GM12873 (cell line): ENCODE measurements around the gene PRAC1.

Experiments used
- TF ChIP-seq, protein P1 (sequence below): IDR thresholded peaks from 2 replicates; pipeline ENCODE4 v1.5.1; 2012; ENCODE audit warnings: low read depth, mild to moderate bottlenecking, moderate library complexity, low read length, control low read depth; ENCODE audit not compliant: insufficient read depth; ENCODE audit errors: missing control alignments

The PRAC1 gene

DNA sequence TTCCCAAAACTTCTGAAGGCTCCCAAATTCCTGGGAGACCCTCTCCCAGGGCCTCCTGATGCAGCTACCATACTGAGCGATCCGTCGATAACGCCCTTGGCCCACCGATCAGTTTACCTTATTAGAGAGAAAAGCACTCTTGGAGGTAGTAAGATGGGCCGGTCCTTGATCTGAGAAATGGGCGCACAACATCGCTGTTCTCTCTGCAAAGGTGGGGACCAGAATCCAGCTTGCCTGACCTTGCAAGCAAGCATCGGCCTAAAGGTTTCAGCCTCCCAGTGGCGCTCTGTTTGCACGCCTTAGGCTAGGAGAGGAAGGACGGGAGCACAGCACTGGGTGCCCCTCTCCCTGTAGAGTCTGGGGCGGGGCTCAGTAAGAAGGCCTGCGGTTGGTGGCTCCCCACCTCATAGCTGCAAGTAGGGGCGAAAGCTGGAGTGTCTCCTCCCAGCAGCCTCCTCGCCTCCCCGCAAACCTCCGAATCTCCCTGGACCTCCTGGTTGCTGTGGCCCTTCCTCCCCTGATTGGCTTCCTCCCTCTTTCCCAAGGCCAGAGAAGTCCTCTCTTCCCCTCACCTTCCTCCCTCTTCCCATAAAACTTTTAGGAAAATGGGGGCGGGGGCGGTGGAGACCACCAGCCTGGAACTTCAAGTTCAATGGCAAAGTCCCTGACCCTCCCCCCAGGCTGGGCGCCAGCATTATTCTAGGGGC lies at the start of gene PRAC1:
Gene PRAC1 (minus strand): TSS at position 318 of the 707 bp plus-strand sequence. CDS start 126 bp downstream, at position 192.
- TF ChIP-seq, protein P1, sequence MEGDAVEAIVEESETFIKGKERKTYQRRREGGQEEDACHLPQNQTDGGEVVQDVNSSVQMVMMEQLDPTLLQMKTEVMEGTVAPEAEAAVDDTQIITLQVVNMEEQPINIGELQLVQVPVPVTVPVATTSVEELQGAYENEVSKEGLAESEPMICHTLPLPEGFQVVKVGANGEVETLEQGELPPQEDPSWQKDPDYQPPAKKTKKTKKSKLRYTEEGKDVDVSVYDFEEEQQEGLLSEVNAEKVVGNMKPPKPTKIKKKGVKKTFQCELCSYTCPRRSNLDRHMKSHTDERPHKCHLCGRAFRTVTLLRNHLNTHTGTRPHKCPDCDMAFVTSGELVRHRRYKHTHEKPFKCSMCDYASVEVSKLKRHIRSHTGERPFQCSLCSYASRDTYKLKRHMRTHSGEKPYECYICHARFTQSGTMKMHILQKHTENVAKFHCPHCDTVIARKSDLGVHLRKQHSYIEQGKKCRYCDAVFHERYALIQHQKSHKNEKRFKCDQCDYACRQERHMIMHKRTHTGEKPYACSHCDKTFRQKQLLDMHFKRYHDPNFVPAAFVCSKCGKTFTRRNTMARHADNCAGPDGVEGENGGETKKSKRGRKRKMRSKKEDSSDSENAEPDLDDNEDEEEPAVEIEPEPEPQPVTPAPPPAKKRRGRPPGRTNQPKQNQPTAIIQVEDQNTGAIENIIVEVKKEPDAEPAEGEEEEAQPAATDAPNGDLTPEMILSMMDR: no peak

DNA sequence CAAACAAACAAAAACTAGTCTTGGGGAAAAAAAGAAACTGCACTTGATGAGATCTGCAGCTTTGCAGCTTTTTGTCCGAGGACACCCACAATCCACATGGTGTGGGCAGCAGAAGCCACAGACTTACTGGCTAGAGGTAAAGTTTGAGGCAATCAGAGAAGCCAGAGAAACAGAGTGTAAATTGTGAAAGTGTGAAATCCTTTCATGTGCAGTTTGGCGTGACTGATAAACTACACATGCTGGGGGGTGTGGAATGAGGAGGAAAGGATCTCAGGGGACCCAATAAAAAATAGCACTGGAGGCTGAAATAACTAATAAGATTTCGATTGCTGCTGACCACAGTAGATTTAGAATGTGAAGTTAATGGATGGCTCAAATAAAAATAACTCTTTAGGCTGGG lies 48.6 kb upstream of the PRAC1 start:
- TF ChIP-seq, protein P1: no peak

DNA sequence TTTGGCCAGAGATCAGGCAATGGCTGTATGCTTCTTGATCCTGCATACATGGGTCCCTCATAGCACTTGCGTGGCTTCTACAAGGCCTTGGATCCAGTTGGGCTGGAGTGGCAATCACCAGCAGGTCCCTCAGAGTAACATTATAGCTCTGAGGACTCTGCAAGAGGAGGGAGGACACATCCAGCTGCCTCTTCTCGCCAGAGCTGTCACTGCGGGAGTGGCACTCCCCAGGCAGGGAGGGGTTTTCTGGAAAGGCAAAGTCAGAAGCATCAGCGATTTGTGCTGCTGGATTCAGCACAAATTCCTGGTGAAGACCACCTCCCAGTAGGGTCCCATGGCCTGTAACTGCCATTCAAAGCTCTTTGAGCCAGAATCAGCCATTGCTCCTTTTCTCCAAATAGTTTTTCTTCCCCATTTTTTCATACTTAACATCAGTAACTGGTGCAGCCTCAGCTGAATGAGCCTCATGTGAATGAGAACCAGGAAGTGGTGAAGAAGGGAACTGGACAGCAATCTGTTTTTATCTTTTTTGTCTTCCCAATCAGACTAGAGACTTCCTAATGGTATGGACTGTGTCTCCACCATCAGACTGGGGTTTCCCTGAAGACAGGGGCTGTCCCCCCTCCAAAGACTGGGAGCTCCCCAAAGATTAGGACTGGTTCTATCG lies 46.8 kb upstream of the PRAC1 start:
- TF ChIP-seq, protein P1: no peak

DNA sequence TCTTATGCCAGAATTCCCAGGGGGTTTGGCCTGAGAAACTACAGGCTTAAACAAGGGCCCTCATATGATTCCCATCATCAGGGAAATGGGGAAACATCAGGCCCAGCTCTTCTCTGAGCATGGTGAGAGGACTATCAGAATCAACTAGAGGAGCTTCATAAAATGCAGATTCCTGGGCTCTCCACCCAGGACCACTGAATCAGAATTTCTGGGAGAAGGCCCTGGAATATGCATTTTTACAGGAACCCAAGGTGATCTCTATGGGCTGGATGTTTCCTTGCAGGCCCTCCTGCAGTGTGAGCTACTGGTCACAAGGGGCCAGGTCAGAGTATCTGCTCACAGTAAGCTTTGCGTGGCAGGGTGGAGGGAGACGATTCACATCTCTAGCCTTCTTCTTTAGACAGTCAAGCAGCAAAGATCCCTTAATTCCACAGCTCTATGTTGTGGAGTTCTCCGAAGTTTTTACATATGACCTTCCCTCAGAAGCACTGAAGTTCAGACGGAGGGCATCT lies 45.0 kb upstream of the PRAC1 start:
- TF ChIP-seq, protein P1: peak; percentile 8

DNA sequence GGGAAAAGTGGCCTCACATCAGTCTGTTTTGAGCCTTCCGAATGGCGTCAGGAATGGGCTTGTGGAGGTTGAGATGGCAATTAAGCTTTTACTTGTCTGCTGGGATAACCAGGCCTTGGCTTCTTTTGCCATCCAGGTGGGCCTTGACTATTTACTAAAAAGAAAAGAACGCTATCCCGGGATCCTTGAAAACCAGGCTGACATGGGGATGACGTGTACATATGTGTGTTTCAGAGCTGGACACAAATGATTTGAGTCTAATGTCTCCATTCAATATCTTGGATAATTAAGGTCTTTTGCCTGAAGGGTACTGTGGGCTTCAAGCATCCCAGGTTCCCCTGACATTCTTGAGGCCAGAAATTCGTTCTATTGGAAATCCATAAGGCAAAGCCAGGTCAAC lies 38.8 kb upstream of the PRAC1 start:
- TF ChIP-seq, protein P1: no peak

DNA sequence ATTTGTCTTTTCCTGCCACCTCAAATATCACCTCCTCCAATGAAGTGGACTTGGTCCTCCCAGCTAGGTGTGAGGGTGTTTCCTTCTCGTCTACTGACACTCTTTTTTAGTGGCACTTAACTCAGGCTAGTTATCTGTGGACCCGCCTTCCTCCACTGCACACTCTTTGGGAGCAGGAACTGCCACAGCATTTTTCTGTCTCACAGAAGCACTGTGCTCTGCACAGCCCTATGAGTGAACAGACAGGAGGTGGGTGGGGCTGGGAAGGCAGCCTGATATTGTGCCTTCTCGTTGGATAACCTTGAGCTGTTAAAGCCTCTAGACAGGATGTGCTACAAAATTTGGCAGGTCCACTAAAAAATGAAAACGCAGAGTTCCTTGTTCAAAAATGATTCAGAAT lies 38.1 kb upstream of the PRAC1 start:
- TF ChIP-seq, protein P1: no peak

DNA sequence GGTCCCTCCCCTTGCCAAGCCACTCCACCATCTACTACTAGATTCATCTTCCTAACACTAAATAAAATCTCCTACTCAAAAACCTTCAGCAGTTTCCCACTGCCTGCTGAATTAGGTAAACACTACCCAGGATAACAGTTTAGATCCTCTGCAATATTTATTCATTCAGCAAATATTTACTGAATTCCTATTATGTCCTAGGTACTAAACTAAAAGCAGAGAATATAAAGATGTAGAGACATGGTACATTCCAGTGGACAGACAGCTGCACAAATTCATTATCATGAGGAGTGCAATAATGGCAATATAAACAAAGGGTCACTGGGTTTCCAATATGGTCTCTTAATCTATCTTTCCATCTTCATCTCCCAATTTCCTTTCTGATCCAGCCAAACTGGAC lies 37.0 kb upstream of the PRAC1 start:
- TF ChIP-seq, protein P1: no peak
